ENCODE measurements around the gene NRXN2. TPM values are rescaled to one million over a fixed set of nuclear protein-coding genes. Genes with fewer than 3 reads are reported as not detected.

The NRXN2 gene
- total RNA-seq, 1 donor from 2014 or later = 2.2 TPM

GRCh38 chr11:64660205-64660604, 62.8 kb downstream of the NRXN2 start:
- H3K36me3 ChIP-seq = no peaks in the 10 kb centered on the region
- H3K27ac Mint-ChIP-seq = no peak overlapping the region
- H3K9ac ChIP-seq = no peak overlapping the region
- H3K4me3 ChIP-seq = no peak overlapping the region
- no peaks in the 10 kb centered on the region for H3K27me3 ChIP-seq
- no peaks in the 10 kb centered on the region for H4K20me1 ChIP-seq (ENCODE audit: low read depth)
- peaks cover 2% of the 10 kb centered on the region for H3K36me3 Mint-ChIP-seq
- no peak for DNase-seq (ENCODE audit: low spot score)
- H3K27me3 Mint-ChIP-seq (ENCODE audit: insufficient read depth, low read depth) = peaks cover 4% of the 10 kb centered on the region
- H3K9me3 ChIP-seq (ENCODE audit: low read depth) = no peaks in the 10 kb centered on the region
- TF ChIP-seq CTCF (IDR thresholded peaks at IDR 0.05) = no peak
- TF ChIP-seq EZH2phosphoT487 (IDR thresholded peaks at IDR 0.05) = no peak
- no peak for TF ChIP-seq EZH2 (IDR thresholded peaks at IDR 0.05)
- H3K4me2 ChIP-seq = no peak overlapping the region
- H3K4me1 ChIP-seq = peaks cover 12% of the 10 kb centered on the region
- H3K79me2 ChIP-seq (ENCODE audit: low read depth) = no peaks in the 10 kb centered on the region
- no peaks in the 10 kb centered on the region for H3K9me3 Mint-ChIP-seq
- peaks cover 7% of the 10 kb centered on the region for H3K4me1 Mint-ChIP-seq
- no peak overlapping the region for H3K27ac ChIP-seq
- peaks cover 8% of the 10 kb centered on the region for H3F3A ChIP-seq (ENCODE audit: low read depth)
- H3K4me3 Mint-ChIP-seq = no peak overlapping the region
- no peak overlapping the region for H2AFZ ChIP-seq (replicated peaks)

- Histone ChIP-seq H3K4me1 (peaks cover 12% of the 10 kb centered on the region), H3K27me3 (no peaks in the 10 kb centered on the region), H3K4me2 (no peak overlapping the region), H4K20me1 (ENCODE audit: low read depth) (no peaks in the 10 kb centered on the region), H3K79me2 (ENCODE audit: low read depth) (no peaks in the 10 kb centered on the region), H3F3A (ENCODE audit: low read depth) (peaks cover 8% of the 10 kb centered on the region), H3K36me3 (no peaks in the 10 kb centered on the region), H3K9ac (no peak overlapping the region), H3K4me3 (no peak overlapping the region), H3K27ac (no peak overlapping the region), H2AFZ (replicated peaks) (no peak overlapping the region), H3K9me3 (ENCODE audit: low read depth) (no peaks in the 10 kb centered on the region)
- DNase-seq (ENCODE audit: low spot score) = no peak
- no peak for TF ChIP-seq EZH2phosphoT487 (IDR thresholded peaks at IDR 0.05)
- TF ChIP-seq CTCF (IDR thresholded peaks at IDR 0.05) = no peak
- TF ChIP-seq EZH2 (IDR thresholded peaks at IDR 0.05) = no peak
- Mint-ChIP-seq H3K27ac (no peak overlapping the region), H3K36me3 (peaks cover 2% of the 10 kb centered on the region), H3K4me1 (peaks cover 7% of the 10 kb centered on the region), H3K9me3 (no peaks in the 10 kb centered on the region), H3K4me3 (no peak overlapping the region), H3K27me3 (ENCODE audit: insufficient read depth, low read depth) (peaks cover 4% of the 10 kb centered on the region)
Observed at GRCh38 chr11:64659417-64660144, 63.4 kb downstream of the NRXN2 start.

GRCh38 chr11:64658265-64658664, 64.7 kb downstream of the NRXN2 start:
- peaks cover 4% of the 10 kb centered on the region for H3K27me3 Mint-ChIP-seq (ENCODE audit: insufficient read depth, low read depth)
- Histone ChIP-seq H3K4me1 (peaks cover 12% of the 10 kb centered on the region), H3F3A (ENCODE audit: low read depth) (peaks cover 8% of the 10 kb centered on the region), H3K27me3 (no peaks in the 10 kb centered on the region), H3K79me2 (ENCODE audit: low read depth) (no peaks in the 10 kb centered on the region), H3K36me3 (no peaks in the 10 kb centered on the region), H4K20me1 (ENCODE audit: low read depth) (no peaks in the 10 kb centered on the region), H3K4me2 (no peak overlapping the region), H3K4me3 (no peak overlapping the region), H3K9me3 (ENCODE audit: low read depth) (no peaks in the 10 kb centered on the region), H2AFZ (replicated peaks) (no peak overlapping the region), H3K27ac (no peak overlapping the region), H3K9ac (no peak overlapping the region)
- DNase-seq (ENCODE audit: low spot score) = no peak
- H3K27ac Mint-ChIP-seq = peak overlapping the region; percentile 6
- no peaks in the 10 kb centered on the region for H3K9me3 Mint-ChIP-seq
- H3K4me3 Mint-ChIP-seq = no peak overlapping the region
- H3K4me1 Mint-ChIP-seq = peaks cover 8% of the 10 kb centered on the region
- TF ChIP-seq EZH2 (IDR thresholded peaks at IDR 0.05) (no peak), CTCF (IDR thresholded peaks at IDR 0.05) (no peak), EZH2phosphoT487 (IDR thresholded peaks at IDR 0.05) (no peak)
- no peaks in the 10 kb centered on the region for H3K36me3 Mint-ChIP-seq
